Neuron (in vitro differentiated cells): ENCODE measurements around the gene PACRG.

ENCODE experiments used
- H2AFZ ChIP-seq: one replicate; pipeline ENCODE4 v1.6.1; 2013; ENCODE audit warnings: low read depth, mild to moderate bottlenecking, inconsistent platforms, low read length, moderate library complexity
- H3K27me3 ChIP-seq: one replicate; pipeline ENCODE4 v1.6.1; 2013; ENCODE audit warnings: low read length; ENCODE audit not compliant: insufficient read depth
- H3K36me3 ChIP-seq: one replicate; pipeline ENCODE4 v1.6.1; 2013; ENCODE audit warnings: low read length; ENCODE audit not compliant: insufficient read depth
- H3K4me1 ChIP-seq: one replicate; pipeline ENCODE4 v1.6.1; 2013; ENCODE audit warnings: low read length; ENCODE audit not compliant: insufficient read depth
- H3K4me3 ChIP-seq: 2 replicates; pipeline ENCODE4 v1.5.1; 2013; ENCODE audit warnings: mild to moderate bottlenecking, low read length, moderate library complexity
- H3K9me3 ChIP-seq: one replicate; pipeline ENCODE4 v1.6.1; 2013; ENCODE audit warnings: low read length

PACRG gene

GRCh38 chr6:162862941-162863340 lies 135.2 kb downstream of the PACRG start:
- Histone ChIP-seq H3K4me3 (no peak overlapping the region), H3K36me3 (no peaks in the 10 kb centered on the region), H3K9me3 (no peaks in the 10 kb centered on the region), H2AFZ (no peak overlapping the region), H3K4me1 (peaks cover 17% of the 10 kb centered on the region), H3K27me3 (no peaks in the 10 kb centered on the region)

- H3K4me1 ChIP-seq = peaks cover 9% of the 10 kb centered on the region
- H3K9me3 ChIP-seq = peaks cover 2% of the 10 kb centered on the region
- H3K4me3 ChIP-seq = no peak overlapping the region
- no peaks in the 10 kb centered on the region for H3K36me3 ChIP-seq
- H2AFZ ChIP-seq = no peak overlapping the region
- H3K27me3 ChIP-seq = no peaks in the 10 kb centered on the region
These were observed 136.0 kb downstream of the PACRG start for GRCh38 chr6:162863821-162864220.

- H2AFZ ChIP-seq = no peak overlapping the region
- H3K4me3 ChIP-seq = no peak overlapping the region
- no peaks in the 10 kb centered on the region for H3K27me3 ChIP-seq
- H3K36me3 ChIP-seq = no peaks in the 10 kb centered on the region
- peaks cover 9% of the 10 kb centered on the region for H3K4me1 ChIP-seq
- peaks cover 4% of the 10 kb centered on the region for H3K9me3 ChIP-seq
These were observed 137.1 kb downstream of the PACRG start for GRCh38 chr6:162864911-162865310.

GRCh38 chr6:162866656-162867055 lies 138.9 kb downstream of the PACRG start:
- Histone ChIP-seq H3K9me3 (peaks cover 4% of the 10 kb centered on the region), H3K27me3 (no peaks in the 10 kb centered on the region), H2AFZ (no peak overlapping the region), H3K36me3 (no peaks in the 10 kb centered on the region), H3K4me1 (no peaks in the 10 kb centered on the region), H3K4me3 (no peak overlapping the region)

GRCh38 chr6:162868397-162868796 lies 140.6 kb downstream of the PACRG start:
- H3K9me3 ChIP-seq = peaks cover 4% of the 10 kb centered on the region
- H2AFZ ChIP-seq = no peak overlapping the region
- no peaks in the 10 kb centered on the region for H3K27me3 ChIP-seq
- no peak overlapping the region for H3K4me3 ChIP-seq
- H3K4me1 ChIP-seq = no peaks in the 10 kb centered on the region
- H3K36me3 ChIP-seq = no peaks in the 10 kb centered on the region

DNA sequence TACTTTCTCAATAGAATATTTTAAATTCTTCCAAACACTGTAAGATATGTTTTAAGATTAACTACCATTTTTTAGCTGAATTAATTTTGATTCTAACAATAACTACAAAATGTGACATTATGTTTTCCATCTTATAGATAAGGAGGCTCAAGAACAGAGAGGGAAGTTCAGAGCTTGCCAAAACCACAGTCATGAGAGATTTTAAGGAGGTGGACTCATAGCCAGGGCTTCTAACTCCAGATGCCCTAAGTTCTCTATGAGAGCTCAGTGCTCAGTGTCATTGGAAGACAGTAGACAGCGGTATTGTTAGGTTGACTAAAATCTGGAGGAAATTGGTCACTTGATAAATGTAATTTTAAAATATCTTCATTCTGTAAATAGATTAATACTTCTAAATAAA lies 144.2 kb downstream of the PACRG start:
- Histone ChIP-seq H3K4me3 (no peak overlapping the region), H2AFZ (no peak overlapping the region), H3K36me3 (no peaks in the 10 kb centered on the region), H3K9me3 (peaks cover 4% of the 10 kb centered on the region), H3K4me1 (no peaks in the 10 kb centered on the region), H3K27me3 (no peaks in the 10 kb centered on the region)

DNA sequence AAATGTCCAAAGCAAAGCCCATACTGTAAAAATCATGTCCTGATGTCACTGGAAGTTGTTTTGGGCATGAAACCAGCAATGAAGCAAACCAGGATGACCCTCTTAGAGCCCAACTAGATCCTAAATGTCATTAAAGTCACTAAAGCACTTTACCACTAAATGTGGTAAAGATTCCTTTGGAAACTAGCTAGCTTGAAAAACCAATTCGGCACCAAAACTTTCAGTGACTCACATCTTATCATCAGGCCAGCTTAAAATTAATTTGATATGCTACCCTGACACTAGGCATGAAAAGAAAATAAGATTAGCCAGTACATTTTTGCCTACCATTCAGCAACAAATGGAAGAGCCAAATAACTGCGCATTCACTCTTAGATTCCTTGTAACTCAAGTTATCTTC lies 145.8 kb downstream of the PACRG start:
- Histone ChIP-seq H3K36me3 (no peaks in the 10 kb centered on the region), H3K9me3 (peaks cover 4% of the 10 kb centered on the region), H2AFZ (no peak overlapping the region), H3K27me3 (no peaks in the 10 kb centered on the region), H3K4me3 (no peak overlapping the region), H3K4me1 (no peaks in the 10 kb centered on the region)

DNA sequence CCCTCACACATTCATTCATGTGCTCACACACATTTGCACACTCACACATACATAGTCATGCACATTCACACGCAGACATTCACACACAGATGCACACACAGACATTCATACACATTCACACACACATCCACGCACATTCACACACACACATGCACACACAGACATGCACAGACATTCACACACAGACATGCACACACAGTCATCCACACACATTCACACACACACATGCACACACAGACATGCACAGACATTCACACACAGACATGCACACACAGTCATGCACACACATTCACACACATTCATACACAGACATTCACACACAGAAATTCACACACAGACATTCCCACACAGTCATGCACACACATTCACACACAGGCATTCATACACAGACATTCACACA lies 147.3 kb downstream of the PACRG start:
- Histone ChIP-seq H3K4me1 (no peaks in the 10 kb centered on the region), H3K4me3 (no peak overlapping the region)

DNA sequence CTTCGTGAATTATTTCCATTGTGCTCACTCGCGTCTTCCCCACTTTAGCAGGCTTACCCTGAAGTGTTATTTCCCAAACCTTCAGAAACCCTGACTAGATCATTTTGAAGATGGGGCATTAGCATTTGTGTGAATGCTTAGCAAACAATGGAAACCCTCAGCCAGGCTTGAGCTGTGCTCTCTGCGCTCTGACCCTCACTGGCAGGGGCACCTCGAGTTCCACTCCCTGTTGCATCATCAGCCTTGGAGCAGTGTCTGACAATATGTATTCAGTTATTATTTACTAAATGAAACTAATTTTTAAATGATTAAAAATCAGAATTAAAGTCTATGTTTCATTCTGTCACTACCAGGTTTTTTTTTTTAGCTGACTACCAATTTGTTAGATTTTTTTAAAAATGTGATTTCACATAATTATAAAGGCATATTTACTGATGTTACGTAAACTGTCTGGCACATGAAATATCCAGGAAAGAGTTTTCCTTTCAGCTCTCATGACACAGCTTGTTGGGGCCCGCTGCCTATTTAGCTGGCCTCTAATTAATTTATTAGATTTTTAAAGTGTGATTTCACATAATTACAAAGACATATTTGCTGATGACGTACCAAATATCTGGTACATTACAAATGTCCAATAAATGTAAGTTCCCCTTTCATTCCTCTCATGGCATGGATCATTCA lies 155.2 kb downstream of the PACRG start:
- Histone ChIP-seq H3K27me3 (no peaks in the 10 kb centered on the region), H3K4me1 (peaks cover 15% of the 10 kb centered on the region), H3K36me3 (no peaks in the 10 kb centered on the region)

More for the DNA sequence above, 147.3 kb downstream of the PACRG start:
- no peak overlapping the region for H2AFZ ChIP-seq
- H3K27me3 ChIP-seq = no peaks in the 10 kb centered on the region
- H3K9me3 ChIP-seq = no peaks in the 10 kb centered on the region
- no peaks in the 10 kb centered on the region for H3K36me3 ChIP-seq

GRCh38 chr6:162887981-162888689 lies 160.4 kb downstream of the PACRG start:
- Histone ChIP-seq H3K4me1 (peaks cover 4% of the 10 kb centered on the region), H2AFZ (no peak overlapping the region), H3K27me3 (no peaks in the 10 kb centered on the region), H3K9me3 (peaks cover 2% of the 10 kb centered on the region), H3K36me3 (no peaks in the 10 kb centered on the region), H3K4me3 (no peak overlapping the region)

More for the DNA sequence above, 155.2 kb downstream of the PACRG start:
- Histone ChIP-seq H3K9me3 (no peaks in the 10 kb centered on the region), H2AFZ (no peak overlapping the region), H3K4me3 (no peak overlapping the region)

DNA sequence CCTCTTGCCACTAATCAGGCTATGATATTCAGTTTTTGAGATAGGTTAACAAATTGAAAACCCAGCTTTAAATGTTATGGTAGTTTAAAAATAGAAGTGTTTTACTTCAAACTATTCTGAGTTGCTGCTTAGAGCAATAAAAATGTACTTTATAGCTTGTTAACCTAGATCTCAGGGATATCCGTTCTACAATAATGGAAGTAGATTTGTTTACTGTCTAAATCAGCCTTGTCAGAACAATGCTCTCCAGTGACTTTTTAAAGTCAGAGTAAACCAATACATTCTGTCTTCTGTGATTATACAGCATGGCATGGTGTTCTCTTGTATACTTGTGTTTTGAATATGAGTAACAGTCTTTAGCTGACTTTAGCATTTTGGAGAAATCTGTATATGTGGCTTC lies 161.5 kb downstream of the PACRG start:
- Histone ChIP-seq H3K4me3 (no peak overlapping the region), H3K4me1 (no peaks in the 10 kb centered on the region), H2AFZ (no peak overlapping the region), H3K9me3 (peaks cover 5% of the 10 kb centered on the region), H3K27me3 (no peaks in the 10 kb centered on the region), H3K36me3 (no peaks in the 10 kb centered on the region)

DNA sequence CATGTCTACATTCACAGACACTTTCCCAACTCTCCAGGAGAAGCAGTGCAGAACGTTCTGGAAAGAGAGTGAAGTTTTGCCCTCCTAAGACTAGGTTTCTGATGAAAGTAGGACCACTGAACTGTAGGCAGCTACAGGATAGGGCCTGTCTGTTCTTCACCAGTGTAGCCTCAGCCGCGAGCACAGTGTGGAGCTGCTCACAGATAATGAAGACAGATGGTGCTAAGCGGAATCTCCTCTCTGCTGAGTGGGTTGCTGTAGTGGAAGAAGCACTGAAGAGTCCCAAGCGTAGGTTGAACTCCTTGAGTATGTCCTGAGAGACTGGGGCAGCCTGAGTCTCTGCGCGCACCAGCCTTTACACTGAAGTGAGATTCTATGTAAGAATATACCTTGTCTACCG lies 170.2 kb downstream of the PACRG start:
- no peak overlapping the region for H2AFZ ChIP-seq
- no peaks in the 10 kb centered on the region for H3K27me3 ChIP-seq
- H3K36me3 ChIP-seq = no peaks in the 10 kb centered on the region
- peaks cover 6% of the 10 kb centered on the region for H3K9me3 ChIP-seq
- H3K4me3 ChIP-seq = no peak overlapping the region
- H3K4me1 ChIP-seq = no peaks in the 10 kb centered on the region

GRCh38 chr6:162899148-162899547 lies 171.4 kb downstream of the PACRG start:
- Histone ChIP-seq H3K36me3 (no peaks in the 10 kb centered on the region), H2AFZ (no peak overlapping the region), H3K9me3 (peaks cover 5% of the 10 kb centered on the region), H3K27me3 (no peaks in the 10 kb centered on the region), H3K4me1 (no peaks in the 10 kb centered on the region), H3K4me3 (no peak overlapping the region)
